C4-2B (cell line): ENCODE measurements around the gene TTC28.
"Not testable (repeated sequence)": the region's sequence is repeated elsewhere in the genome, so short reads cannot be mapped to it uniquely, and the experiment has no call there.

Experiments used
- CTCF ChIP-seq: fragments of 450-650 bp; conservative IDR thresholded peaks from 2 replicates; pipeline ENCODE4 v1.5.1; 2017; ENCODE audit warnings: mild to moderate bottlenecking
- ZFX ChIP-seq: fragments of 450-650 bp; IDR thresholded peaks from 2 replicates; pipeline ENCODE4 v1.6.1; 2017

- TF ChIP-seq CTCF, ZFX: not testable (repeated sequence)
Measured at GRCh38 chr22:28491289-28491688, 188.4 kb downstream of the TTC28 start.
